PC-9 (cell line): Measurements from ENCODE around the gene TMEM117. TPM values are rescaled to one million over a fixed set of nuclear protein-coding genes. Genes with fewer than 3 reads are reported as not detected.

Experiments
- BruUV-seq: library from RNA; stranded (reverse); fragments of 400-500 nt; replicated peaks from 2 replicates; lab custom pipeline; 2021; lab: Mats Ljungman, UMichigan
- CTCF ChIA-PET: fragments of 300-600 bp; sonication (Branson Sonifier 250); formaldehyde crosslinking; loops from one replicate; lab custom pipeline; 2022; ENCODE audit warnings: antibody characterized with exemption; lab: Charles Lee
- POLR2A ChIA-PET: fragments of 300-600 bp; sonication (Branson Sonifier 250); formaldehyde crosslinking; loops from one replicate; lab custom pipeline; 2022; ENCODE audit warnings: antibody characterized with exemption; ENCODE audit not compliant: unreplicated experiment; lab: Charles Lee
- DNase-seq, 2 experiments: peaks; one replicate each; pipeline versions ENCODE4 v3.0.0 to v3.0.0-alpha.2; 2015 to 2022; ENCODE audit warnings: mixed read lengths in 1 of 2
- H2AFZ ChIP-seq: fragments of 200-600 bp; sonication (generic); 2 replicates; pipeline ENCODE4 v1.8.1; 2017; ENCODE audit warnings: antibody characterized with exemption
- H3F3A ChIP-seq: fragments of 200-600 bp; sonication (generic); 2 replicates; pipeline ENCODE4 v1.8.1; 2017; ENCODE audit warnings: antibody characterized with exemption, mild to moderate bottlenecking, low read depth; ENCODE audit not compliant: insufficient read depth
- H3K27ac ChIP-seq: fragments of 200-600 bp; sonication (generic); 2 replicates; pipeline ENCODE4 v1.6.1; 2016; ENCODE audit warnings: mixed run types
- H3K27me3 ChIP-seq: fragments of 200-600 bp; sonication (generic); 2 replicates; pipeline ENCODE4 v1.6.1; 2016; ENCODE audit warnings: low read depth, mixed run types; ENCODE audit not compliant: insufficient read depth
- H3K36me3 ChIP-seq: fragments of 200-600 bp; sonication (generic); 2 replicates; pipeline ENCODE4 v1.6.1; 2016; ENCODE audit warnings: low read depth, mixed run types
- H3K4me1 ChIP-seq: fragments of 200-600 bp; sonication (generic); replicated peaks from 2 replicates; pipeline ENCODE4 v1.6.1; 2016; ENCODE audit warnings: mixed run types; ENCODE audit not compliant: insufficient read depth
- H3K4me2 ChIP-seq: fragments of 200-600 bp; sonication (generic); 2 replicates; pipeline ENCODE4 v1.6.1; 2017; ENCODE audit warnings: mixed run types
- H3K4me3 ChIP-seq: fragments of 200-600 bp; sonication (generic); 2 replicates; pipeline ENCODE4 v1.6.1; 2016; ENCODE audit warnings: mixed run types
- H3K79me2 ChIP-seq: fragments of 200-600 bp; sonication (generic); 2 replicates; pipeline ENCODE4 v1.6.1; 2017; ENCODE audit warnings: low read depth, mixed run types
- H3K9me2 ChIP-seq: fragments of 200-600 bp; sonication (generic); 2 replicates; pipeline ENCODE4 v1.8.1; 2017; ENCODE audit warnings: mild to moderate bottlenecking; ENCODE audit not compliant: insufficient read depth
- H3K9me3 ChIP-seq: fragments of 200-600 bp; sonication (generic); 2 replicates; pipeline ENCODE4 v1.8.1; 2016; ENCODE audit warnings: low read depth; ENCODE audit not compliant: insufficient read depth
- H4K20me1 ChIP-seq: fragments of 200-600 bp; sonication (generic); 2 replicates; pipeline ENCODE4 v1.8.1; 2017; ENCODE audit not compliant: insufficient read depth
- EZH2 ChIP-seq: fragments of 200-600 bp; sonication (generic); IDR thresholded peaks from 2 replicates; pipeline ENCODE4 v1.8.0; 2017; ENCODE audit warnings: antibody characterized with exemption, low read depth
- intact Hi-C: fragments of 100-400 bp; cut with micrococcal nuclease; formaldehyde crosslinking; loops from one replicate; pipeline ENCODE4 v1.10.0; 2022; ENCODE audit not compliant: unreplicated experiment
- total RNA-seq: library from RNA; stranded (reverse); gene quantifications from 2 replicates; pipeline ENCODE4 v1.2.3, GENCODE V29; 2021
- TF ChIP-seq, protein P1 (sequence below): fragments of 200-600 bp; sonication (generic); conservative IDR thresholded peaks from 2 replicates; pipeline ENCODE4 v1.6.1; 2017; ENCODE audit warnings: mixed run types, antibody characterized with exemption, mild to moderate bottlenecking, moderate library complexity

TMEM117 gene
- total RNA-seq, 1 experiment from 2014 or later = 2.0 TPM

DNA sequence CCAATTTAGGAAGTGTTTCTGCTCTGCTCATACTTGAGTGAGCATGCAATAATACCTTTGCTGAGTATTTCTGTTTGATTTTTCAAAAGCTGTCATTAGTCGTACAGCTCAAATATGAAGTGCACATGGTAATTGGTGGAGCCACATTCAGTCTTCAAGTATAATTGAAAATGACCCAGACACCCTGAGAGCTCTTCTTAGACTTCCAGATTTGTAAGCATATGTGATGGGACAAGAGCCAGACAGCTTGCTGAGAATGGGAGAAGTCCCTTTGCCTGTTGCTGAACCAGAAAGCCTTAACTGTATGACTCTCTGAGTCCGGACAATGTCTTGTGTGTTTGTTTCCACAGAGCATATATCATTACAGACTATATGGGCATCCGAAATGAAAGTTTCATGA is 307.3 kb downstream of the TMEM117 start:
- Histone ChIP-seq H3K36me3 (no peaks in the 10 kb centered on the region), H3K9me3 (no peaks in the 10 kb centered on the region), H2AFZ (no peak overlapping the region), H3F3A (no peaks in the 10 kb centered on the region), H3K9me2 (no peaks in the 10 kb centered on the region), H3K4me3 (no peak overlapping the region), H3K27ac (no peak overlapping the region), H3K27me3 (no peaks in the 10 kb centered on the region), H3K79me2 (no peaks in the 10 kb centered on the region), H3K4me1 (no peaks in the 10 kb centered on the region), H4K20me1 (no peaks in the 10 kb centered on the region), H3K4me2 (no peak overlapping the region)
- CTCF ChIA-PET = no interaction called here
- POLR2A ChIA-PET = no interaction called here
- no peak for DNase-seq
- intact Hi-C loops = no loop called here
- BruUV-seq = no TSS peak
- TF ChIP-seq EZH2 = no peak
- TF ChIP-seq, protein P1, sequence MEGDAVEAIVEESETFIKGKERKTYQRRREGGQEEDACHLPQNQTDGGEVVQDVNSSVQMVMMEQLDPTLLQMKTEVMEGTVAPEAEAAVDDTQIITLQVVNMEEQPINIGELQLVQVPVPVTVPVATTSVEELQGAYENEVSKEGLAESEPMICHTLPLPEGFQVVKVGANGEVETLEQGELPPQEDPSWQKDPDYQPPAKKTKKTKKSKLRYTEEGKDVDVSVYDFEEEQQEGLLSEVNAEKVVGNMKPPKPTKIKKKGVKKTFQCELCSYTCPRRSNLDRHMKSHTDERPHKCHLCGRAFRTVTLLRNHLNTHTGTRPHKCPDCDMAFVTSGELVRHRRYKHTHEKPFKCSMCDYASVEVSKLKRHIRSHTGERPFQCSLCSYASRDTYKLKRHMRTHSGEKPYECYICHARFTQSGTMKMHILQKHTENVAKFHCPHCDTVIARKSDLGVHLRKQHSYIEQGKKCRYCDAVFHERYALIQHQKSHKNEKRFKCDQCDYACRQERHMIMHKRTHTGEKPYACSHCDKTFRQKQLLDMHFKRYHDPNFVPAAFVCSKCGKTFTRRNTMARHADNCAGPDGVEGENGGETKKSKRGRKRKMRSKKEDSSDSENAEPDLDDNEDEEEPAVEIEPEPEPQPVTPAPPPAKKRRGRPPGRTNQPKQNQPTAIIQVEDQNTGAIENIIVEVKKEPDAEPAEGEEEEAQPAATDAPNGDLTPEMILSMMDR = no peak

DNA sequence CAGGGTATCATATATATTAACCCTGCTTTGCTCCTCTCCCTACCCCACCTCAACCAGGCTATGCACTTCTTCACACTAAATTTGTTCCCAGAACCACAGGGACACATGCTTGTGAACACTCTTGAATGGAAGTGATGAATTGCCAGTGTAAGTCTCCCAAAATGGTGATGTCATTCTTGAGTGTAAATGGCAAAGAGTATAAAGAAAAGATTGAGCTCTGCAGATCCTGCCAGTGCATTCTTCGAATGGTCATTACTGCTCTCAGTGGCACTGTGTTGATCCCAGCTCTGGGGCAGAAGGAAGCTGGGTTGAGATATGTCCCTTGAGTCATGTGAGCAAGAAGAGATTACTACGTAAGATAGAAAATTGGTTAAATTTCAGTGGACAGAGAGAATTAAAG is 313.1 kb downstream of the TMEM117 start:
- POLR2A ChIA-PET = no interaction called here
- H3K4me1 ChIP-seq = no peaks in the 10 kb centered on the region
- intact Hi-C loops = no loop called here

DNA sequence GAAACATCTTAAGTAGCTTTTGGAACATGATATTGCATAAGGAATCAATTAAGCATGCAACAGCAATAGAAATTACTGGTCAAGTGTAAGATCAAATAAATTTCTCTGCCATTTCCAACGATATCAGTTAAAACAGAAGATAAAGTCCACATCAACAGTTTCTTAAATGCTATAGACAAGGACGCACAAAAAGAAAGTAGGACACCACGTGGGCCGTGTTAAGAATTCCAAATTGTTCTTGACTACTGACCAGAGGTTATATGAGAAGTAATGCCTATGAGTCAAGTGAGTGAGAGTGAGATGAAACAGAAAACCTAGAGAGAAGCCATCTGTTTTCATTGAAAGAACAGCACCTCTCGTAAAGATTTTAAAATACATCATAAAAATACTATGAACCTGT is 318.2 kb downstream of the TMEM117 start:
- ChIA-PET POLR2A (no interaction called here), CTCF (no interaction called here)
- H3K9me2 ChIP-seq = no peaks in the 10 kb centered on the region
- DNase-seq = no peak
- H3K4me3 ChIP-seq = no peak overlapping the region
- no peaks in the 10 kb centered on the region for H4K20me1 ChIP-seq
- no peaks in the 10 kb centered on the region for H3K9me3 ChIP-seq
- H3K4me1 ChIP-seq = no peaks in the 10 kb centered on the region
- no peak overlapping the region for H2AFZ ChIP-seq
- H3F3A ChIP-seq = no peaks in the 10 kb centered on the region
- no peak for TF ChIP-seq EZH2
- TF ChIP-seq, protein P1 = no peak
- no TSS peak for BruUV-seq
- H3K36me3 ChIP-seq = no peaks in the 10 kb centered on the region
- H3K4me2 ChIP-seq = no peak overlapping the region
- H3K27me3 ChIP-seq = no peaks in the 10 kb centered on the region
- intact Hi-C loops = no loop called here
- no peak overlapping the region for H3K27ac ChIP-seq
- no peaks in the 10 kb centered on the region for H3K79me2 ChIP-seq

More for the DNA sequence above, 313.1 kb downstream of the TMEM117 start:
- no peak overlapping the region for H3K4me2 ChIP-seq
- H4K20me1 ChIP-seq = no peaks in the 10 kb centered on the region
- CTCF ChIA-PET = no interaction called here
- no peak overlapping the region for H3K4me3 ChIP-seq
- no peak overlapping the region for H3K27ac ChIP-seq
- BruUV-seq = no TSS peak
- H2AFZ ChIP-seq = no peak overlapping the region
- H3K9me2 ChIP-seq = no peaks in the 10 kb centered on the region
- no peaks in the 10 kb centered on the region for H3K9me3 ChIP-seq
- H3K27me3 ChIP-seq = no peaks in the 10 kb centered on the region
- H3F3A ChIP-seq = no peaks in the 10 kb centered on the region
- no peak for DNase-seq
- no peaks in the 10 kb centered on the region for H3K79me2 ChIP-seq
- no peaks in the 10 kb centered on the region for H3K36me3 ChIP-seq
- TF ChIP-seq, protein P1 = no peak
- TF ChIP-seq EZH2 = no peak
